GM12878 (cell line): ENCODE results near the gene COL4A1. TPM values are rescaled to one million over a fixed set of nuclear protein-coding genes. Genes with fewer than 3 reads are reported as not detected.

Experiments used
- ATAC-seq: fragments of 200-7000 bp; cut with Tn5 transposase; 3 replicates; pipeline ENCODE4 v1.9.1; 2020; ENCODE audit warnings: mild to moderate bottlenecking, moderate library complexity
- BruUV-seq: library from RNA; stranded (reverse); fragments of 400-500 nt; replicated peaks from 2 replicates; lab custom pipeline; 2021; lab: Mats Ljungman, UMichigan
- CTCF ChIA-PET: fragments of 300-600 bp; sonication (Branson Sonifier 250); formaldehyde crosslinking; extraction: SDS; loops from one replicate; lab custom pipeline; 2021; ENCODE audit warnings: inconsistent platforms; lab: Yijun Ruan, JAX
- POLR2A ChIA-PET: fragments of 350-600 bp; formaldehyde crosslinking; extraction: SDS; loops from one replicate; lab custom pipeline; 2021; ENCODE audit warnings: inconsistent platforms; lab: Charles Lee
- RAD21 ChIA-PET: fragments of 300-600 bp; sonication (Branson Sonifier 250); formaldehyde crosslinking; loops from one replicate; lab custom pipeline; 2023; ENCODE audit warnings: antibody characterized with exemption; ENCODE audit not compliant: unreplicated experiment; lab: Charles Lee
- SMC1A ChIA-PET: fragments of 300-600 bp; sonication (Branson Sonifier 250); formaldehyde crosslinking; loops from one replicate; lab custom pipeline; 2023; ENCODE audit not compliant: unreplicated experiment, uncharacterized antibody; lab: Charles Lee
- DNase-seq: peaks from one replicate; pipeline ENCODE4 v3.0.0-alpha.2; 2011; ENCODE audit warnings: low read depth, low spot score
- FAIRE-seq: peaks from 3 replicates; lab custom pipeline; 2011; peaks lifted over from hg19 to GRCh38; lab: Jason Lieb, UNC
- H2AFZ ChIP-seq: 2 replicates; pipeline ENCODE4 v1.6.0; 2011; ENCODE audit warnings: low read depth, low read length, control low read depth; ENCODE audit not compliant: control insufficient read depth
- H3K27ac ChIP-seq: 2 replicates; pipeline ENCODE4 v1.5.1; 2011; ENCODE audit warnings: control low read depth; ENCODE audit not compliant: control insufficient read depth, insufficient read depth
- H3K27me3 ChIP-seq, 2 experiments: replicated peaks in 1 of 2; 2 replicates each; pipeline versions ENCODE4 v1.6.0 to v1.6.1; 2011; ENCODE audit warnings: low read length in 1 of 2; ENCODE audit not compliant: control insufficient read depth in 2 of 2, insufficient read depth in 2 of 2
- H3K36me3 ChIP-seq, 2 experiments: 2 replicates each; pipeline ENCODE4 v1.5.1; 2011; ENCODE audit warnings: low read length in 1 of 2; ENCODE audit not compliant: control insufficient read depth in 2 of 2, insufficient read depth in 2 of 2
- H3K4me1 ChIP-seq: 2 replicates; pipeline ENCODE4 v1.6.1; 2011; ENCODE audit warnings: mild to moderate bottlenecking, low read length, moderate library complexity, mixed read lengths; ENCODE audit not compliant: control insufficient read depth, insufficient read depth
- H3K4me2 ChIP-seq: 2 replicates; pipeline ENCODE4 v1.6.0; 2011; ENCODE audit warnings: control low read depth; ENCODE audit not compliant: control insufficient read depth, insufficient read depth
- H3K4me3 ChIP-seq: fragments of 200-600 bp; sonication (generic); 2 replicates; pipeline ENCODE4 v1.5.1; 2016
- H3K79me2 ChIP-seq: 2 replicates; pipeline ENCODE4 v1.6.0; 2011; ENCODE audit warnings: low read length; ENCODE audit not compliant: control insufficient read depth, insufficient read depth
- H3K9ac ChIP-seq: 2 replicates; pipeline ENCODE4 v1.8.0; 2011; ENCODE audit warnings: low read length, control low read depth, mixed read lengths; ENCODE audit not compliant: control insufficient read depth, insufficient read depth
- H3K9me3 ChIP-seq: replicated peaks from 3 replicates; pipeline ENCODE4 v1.5.1; 2011; ENCODE audit warnings: mild to moderate bottlenecking, low read length; ENCODE audit not compliant: control insufficient read depth, insufficient read depth
- H4K20me1 ChIP-seq: 2 replicates; pipeline ENCODE4 v1.6.0; 2011; ENCODE audit not compliant: control insufficient read depth, insufficient read depth
- ASH2L ChIP-seq: fragments of 300-600, 200-600 bp; sonication (generic); IDR thresholded peaks from 2 replicates; pipeline ENCODE4 v1.6.1; 2017; ENCODE audit warnings: low read depth, mild to moderate bottlenecking, borderline replicate concordance
- PAX8 ChIP-seq: fragments of 450-650 bp; IDR thresholded peaks from 2 replicates; pipeline ENCODE4 v1.6.1; 2017; ENCODE audit warnings: mild to moderate bottlenecking, moderate library complexity
- POU2F2 ChIP-seq: IDR thresholded peaks from 3 replicates; pipeline ENCODE4 v1.6.1; 2011; ENCODE audit warnings: low read depth, mild to moderate bottlenecking, low read length, borderline replicate concordance
- RB1 ChIP-seq: fragments of 450-650 bp; formaldehyde crosslinking; IDR thresholded peaks from 2 replicates; pipeline ENCODE4 v1.6.1; 2017; ENCODE audit warnings: mild to moderate bottlenecking, borderline replicate concordance
- RUNX3 ChIP-seq: IDR thresholded peaks from 2 replicates; pipeline ENCODE4 v1.6.1; 2012; ENCODE audit warnings: low read length, inconsistent platforms
- ZNF592 ChIP-seq: fragments of 450-650 bp; IDR thresholded peaks from 2 replicates; pipeline ENCODE4 v1.6.1; 2017; ENCODE audit warnings: mild to moderate bottlenecking, moderate library complexity
- WGBS: methylation state at CpG from one replicate; pipeline ENCODE4 v1.1.6; 2016; ENCODE audit warnings: low lambda C conversion rate; ENCODE audit not compliant: insufficient replicate concordance, insufficient coverage; ENCODE audit errors: missing lambda C conversion rate; 5-methylcytosine and 5-hydroxymethylcytosine counted together
- in situ Hi-C: fragments of 300-500 bp; cut with MboI; formaldehyde crosslinking; loops from 9 replicates; pipeline ENCODE4 v1.14.3; 2018; ENCODE audit warnings: mixed read lengths
- intact Hi-C: fragments of 100-400 bp; cut with micrococcal nuclease; formaldehyde crosslinking; loops from one replicate; pipeline ENCODE4 v1.14.2; 2022; ENCODE audit not compliant: unreplicated experiment
- polyA plus RNA-seq, 11 experiments: library from polyadenylated mRNA; depleted of rRNA in 4 of 11; unstranded in 6 of 11; stranded (reverse) in 5 of 11; fragments of >200 nt; fragmentation: Nextera tagmentation in 4 of 11; fragmentation: Illumina TruSeq in 1 of 11; extraction: Ambion mirVana in 4 of 11; extraction: Trizol in 1 of 11; gene quantifications; 1 replicate in 1 of 11; 2 replicates in 10 of 11; pipeline versions ENCODE4 v1.2.1 to v1.2.3, GENCODE V29; 2011 to 2016; ENCODE audit warnings: inconsistent platforms in 2 of 11, missing spikeins in 2 of 11, low read depth in 1 of 11
- total RNA-seq, 4 experiments: library from RNA; depleted of rRNA in 3 of 4; stranded (reverse); fragments of >200 nt in 3 of 4; fragmentation: Illumina TruSeq in 1 of 4; extraction: Trizol in 1 of 4; gene quantifications; 2 replicates each; pipeline versions ENCODE4 v1.2.1 to v1.2.3, GENCODE V29; 2013 to 2021
- TF ChIP-seq, protein P1 (sequence below): IDR thresholded peaks from 2 replicates; pipeline ENCODE4 v1.6.1; 2012; ENCODE audit warnings: improper control_type of control experiment, low read depth, low read length; ENCODE audit not compliant: insufficient replicate concordance

COL4A1 gene
- total and polyA plus RNA-seq, 10 of the 15 experiments (the other 5 are each of a cell fraction or from before 2014, with no cell fraction given) = 0.07 to 0.31 (median 0.13) TPM; not detected in 6

GRCh38 chr13:110166598-110166997 is 140.4 kb downstream of the COL4A1 start:
- DNase-seq = no peak
- no peak for ATAC-seq
- H3K9ac ChIP-seq = no peak overlapping the region
- H3K4me3 ChIP-seq = no peak overlapping the region
- ChIA-PET CTCF (no interaction called here), RAD21 (no interaction called here), SMC1A (no interaction called here)
- H3K9me3 ChIP-seq = no peaks in the 10 kb centered on the region
- H3K79me2 ChIP-seq = no peaks in the 10 kb centered on the region
- intact Hi-C loops = no loop called here
- no peaks in the 10 kb centered on the region; a peak in 3 of 4 replicates for H3K27me3 ChIP-seq
- in situ Hi-C loops = no loop called here
- BruUV-seq = no TSS peak
- no peak overlapping the region for H3K27ac ChIP-seq
- H2AFZ ChIP-seq = no peak overlapping the region
- H3K36me3 ChIP-seq = no peaks in the 10 kb centered on the region
- no peaks in the 10 kb centered on the region for H3K4me1 ChIP-seq
- H4K20me1 ChIP-seq = no peaks in the 10 kb centered on the region
- 0% methylated on average over 4 of the region's 4 CpGs for WGBS
- TF ChIP-seq RUNX3 (no peak), RB1 (no peak), ZNF592 (no peak), ASH2L (no peak), POU2F2 (no peak), PAX8 (no peak)
- TF ChIP-seq, protein P1, sequence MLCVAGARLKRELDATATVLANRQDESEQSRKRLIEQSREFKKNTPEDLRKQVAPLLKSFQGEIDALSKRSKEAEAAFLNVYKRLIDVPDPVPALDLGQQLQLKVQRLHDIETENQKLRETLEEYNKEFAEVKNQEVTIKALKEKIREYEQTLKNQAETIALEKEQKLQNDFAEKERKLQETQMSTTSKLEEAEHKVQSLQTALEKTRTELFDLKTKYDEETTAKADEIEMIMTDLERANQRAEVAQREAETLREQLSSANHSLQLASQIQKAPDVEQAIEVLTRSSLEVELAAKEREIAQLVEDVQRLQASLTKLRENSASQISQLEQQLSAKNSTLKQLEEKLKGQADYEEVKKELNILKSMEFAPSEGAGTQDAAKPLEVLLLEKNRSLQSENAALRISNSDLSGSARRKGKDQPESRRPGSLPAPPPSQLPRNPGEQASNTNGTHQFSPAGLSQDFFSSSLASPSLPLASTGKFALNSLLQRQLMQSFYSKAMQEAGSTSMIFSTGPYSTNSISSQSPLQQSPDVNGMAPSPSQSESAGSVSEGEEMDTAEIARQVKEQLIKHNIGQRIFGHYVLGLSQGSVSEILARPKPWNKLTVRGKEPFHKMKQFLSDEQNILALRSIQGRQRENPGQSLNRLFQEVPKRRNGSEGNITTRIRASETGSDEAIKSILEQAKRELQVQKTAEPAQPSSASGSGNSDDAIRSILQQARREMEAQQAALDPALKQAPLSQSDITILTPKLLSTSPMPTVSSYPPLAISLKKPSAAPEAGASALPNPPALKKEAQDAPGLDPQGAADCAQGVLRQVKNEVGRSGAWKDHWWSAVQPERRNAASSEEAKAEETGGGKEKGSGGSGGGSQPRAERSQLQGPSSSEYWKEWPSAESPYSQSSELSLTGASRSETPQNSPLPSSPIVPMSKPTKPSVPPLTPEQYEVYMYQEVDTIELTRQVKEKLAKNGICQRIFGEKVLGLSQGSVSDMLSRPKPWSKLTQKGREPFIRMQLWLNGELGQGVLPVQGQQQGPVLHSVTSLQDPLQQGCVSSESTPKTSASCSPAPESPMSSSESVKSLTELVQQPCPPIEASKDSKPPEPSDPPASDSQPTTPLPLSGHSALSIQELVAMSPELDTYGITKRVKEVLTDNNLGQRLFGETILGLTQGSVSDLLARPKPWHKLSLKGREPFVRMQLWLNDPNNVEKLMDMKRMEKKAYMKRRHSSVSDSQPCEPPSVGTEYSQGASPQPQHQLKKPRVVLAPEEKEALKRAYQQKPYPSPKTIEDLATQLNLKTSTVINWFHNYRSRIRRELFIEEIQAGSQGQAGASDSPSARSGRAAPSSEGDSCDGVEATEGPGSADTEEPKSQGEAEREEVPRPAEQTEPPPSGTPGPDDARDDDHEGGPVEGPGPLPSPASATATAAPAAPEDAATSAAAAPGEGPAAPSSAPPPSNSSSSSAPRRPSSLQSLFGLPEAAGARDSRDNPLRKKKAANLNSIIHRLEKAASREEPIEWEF = no peak
- TF ChIP-seq, all 136 proteins: peak for 0
- POLR2A ChIA-PET = no interaction called here
- FAIRE-seq = no peak
- H3K4me2 ChIP-seq = no peak overlapping the region
